OCI-LY7 (cell line): ENCODE data around the gene COBL.

Experiments
- EZH2phosphoT487 ChIP-seq: fragments of 200-600 bp; sonication (generic); IDR thresholded peaks from 2 replicates; pipeline ENCODE4 v1.6.1; 2018; ENCODE audit warnings: low read depth, borderline replicate concordance, mild to moderate bottlenecking, mixed run types, antibody characterized with exemption, low read length, moderate library complexity, mixed read lengths
- TF ChIP-seq, protein P1 (sequence below): fragments of 200-600 bp; sonication (generic); conservative IDR thresholded peaks from 2 replicates; pipeline ENCODE4 v1.5.1; 2014; ENCODE audit warnings: mild to moderate bottlenecking, antibody characterized with exemption, low read length, moderate library complexity, mixed read lengths

DNA sequence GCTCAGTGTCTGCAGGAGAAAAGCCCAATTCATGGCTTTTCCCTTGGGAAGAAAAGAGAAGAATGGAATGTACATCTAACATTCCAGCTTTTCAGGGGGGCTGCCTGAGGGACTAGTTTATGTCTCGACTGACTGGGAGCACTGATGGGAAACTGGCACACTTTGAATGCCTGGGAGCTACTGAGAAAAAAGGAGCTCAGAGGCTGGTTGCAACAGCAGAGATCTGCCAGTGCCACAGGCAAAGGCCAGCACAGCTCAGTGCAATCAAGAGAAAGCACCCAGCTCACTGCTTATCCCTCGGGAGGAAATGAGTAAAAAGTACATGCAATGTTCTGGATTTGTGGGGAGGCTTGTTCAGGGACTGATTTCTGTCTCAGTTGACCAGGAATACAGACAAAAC, 226.2 kb downstream of the COBL start:
- TF ChIP-seq, protein P1, sequence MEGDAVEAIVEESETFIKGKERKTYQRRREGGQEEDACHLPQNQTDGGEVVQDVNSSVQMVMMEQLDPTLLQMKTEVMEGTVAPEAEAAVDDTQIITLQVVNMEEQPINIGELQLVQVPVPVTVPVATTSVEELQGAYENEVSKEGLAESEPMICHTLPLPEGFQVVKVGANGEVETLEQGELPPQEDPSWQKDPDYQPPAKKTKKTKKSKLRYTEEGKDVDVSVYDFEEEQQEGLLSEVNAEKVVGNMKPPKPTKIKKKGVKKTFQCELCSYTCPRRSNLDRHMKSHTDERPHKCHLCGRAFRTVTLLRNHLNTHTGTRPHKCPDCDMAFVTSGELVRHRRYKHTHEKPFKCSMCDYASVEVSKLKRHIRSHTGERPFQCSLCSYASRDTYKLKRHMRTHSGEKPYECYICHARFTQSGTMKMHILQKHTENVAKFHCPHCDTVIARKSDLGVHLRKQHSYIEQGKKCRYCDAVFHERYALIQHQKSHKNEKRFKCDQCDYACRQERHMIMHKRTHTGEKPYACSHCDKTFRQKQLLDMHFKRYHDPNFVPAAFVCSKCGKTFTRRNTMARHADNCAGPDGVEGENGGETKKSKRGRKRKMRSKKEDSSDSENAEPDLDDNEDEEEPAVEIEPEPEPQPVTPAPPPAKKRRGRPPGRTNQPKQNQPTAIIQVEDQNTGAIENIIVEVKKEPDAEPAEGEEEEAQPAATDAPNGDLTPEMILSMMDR: no peak
- no peak for TF ChIP-seq EZH2phosphoT487
